HG03025 (cell line): ENCODE data around the gene BET1.
A peak's percentile ranks its signal among the peaks of the same experiment; 100 is the strongest.

ENCODE experiments used
- ATAC-seq: cut with Tn5 transposase; IDR thresholded peaks from one replicate; pipeline ENCODE4 v1.9.1; 2021; ENCODE audit warnings: mild to moderate bottlenecking, moderate library complexity; ENCODE audit not compliant: unreplicated experiment, low FRiP score

The BET1 gene

GRCh38 chr7:93960986-93961385, 43.2 kb downstream of the BET1 start:
- ATAC-seq = no peak

- ATAC-seq = no peak
Measured at GRCh38 chr7:93958651-93959050, 45.5 kb downstream of the BET1 start.

- no peak for ATAC-seq
Measured at GRCh38 chr7:93958216-93958615, 45.9 kb downstream of the BET1 start.

- ATAC-seq = peak; percentile 85
Measured at GRCh38 chr7:93957767-93958166, 46.4 kb downstream of the BET1 start.

- ATAC-seq = peak; percentile 67
Measured at GRCh38 chr7:93955304-93955703, 48.9 kb downstream of the BET1 start.

GRCh38 chr7:93949423-93949822, 54.7 kb downstream of the BET1 start:
- no peak for ATAC-seq

- no peak for ATAC-seq
Measured at GRCh38 chr7:93948873-93949272, 55.3 kb downstream of the BET1 start.

- no peak for ATAC-seq
Measured at GRCh38 chr7:93948106-93948505, 56.0 kb downstream of the BET1 start.

GRCh38 chr7:93945756-93946535, 58.2 kb downstream of the BET1 start:
- ATAC-seq = no peak

- ATAC-seq = no peak
Measured at GRCh38 chr7:93945083-93945482, 59.1 kb downstream of the BET1 start.

GRCh38 chr7:93944673-93945072, 59.5 kb downstream of the BET1 start:
- ATAC-seq = no peak

GRCh38 chr7:93943816-93944540, 60.2 kb downstream of the BET1 start:
- ATAC-seq = peak; percentile 62
